HEK293 (cell line): ENCODE data around the gene TRIM46.

Experiments used
- CTCF ChIA-PET: fragments of 350-600 bp; formaldehyde crosslinking; extraction: SDS; loops from one replicate; lab custom pipeline; 2021; ENCODE audit warnings: antibody characterized with exemption; lab: Yijun Ruan, JAX
- POLR2A ChIA-PET: fragments of 300-600 bp; formaldehyde crosslinking; extraction: SDS; loops from one replicate; lab custom pipeline; 2020; ENCODE audit warnings: antibody characterized with exemption, inconsistent platforms; lab: Yijun Ruan, JAX
- H3K27ac ChIP-seq: fragments of 200-500 bp; sonication (Bioruptor generic); 2 replicates; pipeline ENCODE4 v1.5.1; 2014; ENCODE audit warnings: low read depth, low read length, control low read depth, inconsistent platforms; ENCODE audit errors: extremely low read depth
- H3K36me3 ChIP-seq, 2 experiments: fragments of 200-500 bp in 1 of 2; sonication (Bioruptor generic) in 1 of 2; 1 replicate in 1 of 2; 2 replicates in 1 of 2; pipeline ENCODE4 v1.5.1; 2014 to 2017; ENCODE audit warnings: inconsistent platforms in 2 of 2, low read length in 2 of 2; ENCODE audit not compliant: control insufficient read depth in 2 of 2, insufficient read depth in 1 of 2
- H3K4me1 ChIP-seq: fragments of 200-500 bp; sonication (Bioruptor generic); 2 replicates; pipeline ENCODE4 v1.5.1; 2014; ENCODE audit warnings: mild to moderate bottlenecking, low read length, inconsistent platforms; ENCODE audit not compliant: control insufficient read depth, insufficient read depth
- H3K4me3 ChIP-seq: 2 replicates; pipeline ENCODE4 v1.5.1; 2011; ENCODE audit warnings: low read depth, mild to moderate bottlenecking, control low read depth, low read length, moderate library complexity
- H3K9me3 ChIP-seq: fragments of 200-500 bp; sonication (Bioruptor generic); 2 replicates; pipeline ENCODE4 v1.5.1; 2014; ENCODE audit warnings: low read depth, low read length, inconsistent platforms; ENCODE audit not compliant: control insufficient read depth, insufficient read depth
- HOXA7 ChIP-seq: sonication (generic); formaldehyde crosslinking; IDR thresholded peaks from 2 replicates; pipeline ENCODE4 v1.8.1; 2022; ENCODE audit warnings: missing genetic modification reagents, borderline replicate concordance
- HOXD13 ChIP-seq: sonication (generic); formaldehyde crosslinking; IDR thresholded peaks from 2 replicates; pipeline ENCODE4 v1.8.0; 2022; ENCODE audit warnings: missing genetic modification reagents, borderline replicate concordance
- KLF16 ChIP-seq: fragments of 450-650 bp; formaldehyde crosslinking; IDR thresholded peaks from 2 replicates; pipeline ENCODE4 v1.5.1; 2017; ENCODE audit warnings: missing biosample characterization, missing genetic modification characterization
- KLF9 ChIP-seq: fragments of 450-650 bp; formaldehyde crosslinking; IDR thresholded peaks from 2 replicates; pipeline ENCODE4 v1.5.1; 2016; ENCODE audit warnings: missing biosample characterization, missing genetic modification characterization, low read depth
- MYNN ChIP-seq: fragments of 450-650 bp; formaldehyde crosslinking; IDR thresholded peaks from 2 replicates; pipeline ENCODE4 v1.5.1; 2016; ENCODE audit warnings: missing biosample characterization, missing genetic modification characterization, borderline replicate concordance
- MZF1 ChIP-seq: fragments of 450-650 bp; formaldehyde crosslinking; IDR thresholded peaks from 2 replicates; pipeline ENCODE4 v1.5.1; 2017; ENCODE audit warnings: missing biosample characterization, missing genetic modification characterization, borderline replicate concordance
- TRIM28 ChIP-seq: IDR thresholded peaks from 2 replicates; pipeline ENCODE4 v1.6.1; 2011; ENCODE audit warnings: low read length, control low read depth, borderline replicate concordance
- ZBTB1 ChIP-seq: fragments of 450-650 bp; formaldehyde crosslinking; IDR thresholded peaks from 2 replicates; pipeline ENCODE4 v1.5.1; 2016; ENCODE audit warnings: missing biosample characterization, missing genetic modification characterization
- ZFP41 ChIP-seq: fragments of 450-650 bp; formaldehyde crosslinking; IDR thresholded peaks from 2 replicates; pipeline ENCODE4 v1.5.1; 2016; ENCODE audit warnings: missing biosample characterization, missing genetic modification characterization, borderline replicate concordance
- ZNF114 ChIP-seq: fragments of 450-650 bp; formaldehyde crosslinking; IDR thresholded peaks from 2 replicates; pipeline ENCODE4 v1.5.0; 2017; ENCODE audit warnings: missing biosample characterization, missing genetic modification characterization
- ZNF175 ChIP-seq: fragments of 450-650 bp; formaldehyde crosslinking; IDR thresholded peaks from 2 replicates; pipeline ENCODE4 v1.5.1; 2016; ENCODE audit warnings: missing biosample characterization, missing genetic modification characterization
- ZNF223 ChIP-seq: fragments of 450-650 bp; formaldehyde crosslinking; IDR thresholded peaks from 2 replicates; pipeline ENCODE4 v1.5.1; 2016; ENCODE audit warnings: missing biosample characterization, missing genetic modification characterization
- ZNF248 ChIP-seq: fragments of 450-650 bp; formaldehyde crosslinking; IDR thresholded peaks from 2 replicates; pipeline ENCODE4 v1.5.1; 2017; ENCODE audit warnings: missing biosample characterization, missing genetic modification characterization
- ZNF266 ChIP-seq: fragments of 450-650 bp; formaldehyde crosslinking; IDR thresholded peaks from 2 replicates; pipeline ENCODE4 v1.5.1; 2016; ENCODE audit warnings: missing biosample characterization, missing genetic modification characterization, low read depth
- ZNF302 ChIP-seq: fragments of 450-650 bp; formaldehyde crosslinking; IDR thresholded peaks from 2 replicates; pipeline ENCODE4 v1.5.1; 2016; ENCODE audit warnings: missing biosample characterization, missing genetic modification characterization, low read depth
- ZNF311 ChIP-seq: fragments of 450-650 bp; formaldehyde crosslinking; IDR thresholded peaks from 2 replicates; pipeline ENCODE4 v1.5.1; 2017; ENCODE audit warnings: missing biosample characterization, missing genetic modification characterization, borderline replicate concordance
- ZNF335 ChIP-seq: fragments of 450-650 bp; formaldehyde crosslinking; conservative IDR thresholded peaks from 2 replicates; pipeline ENCODE4 v1.5.1; 2016; ENCODE audit warnings: missing biosample characterization, missing genetic modification characterization
- ZNF354C ChIP-seq: fragments of 450-650 bp; formaldehyde crosslinking; IDR thresholded peaks from 2 replicates; pipeline ENCODE4 v1.5.1; 2016; ENCODE audit warnings: missing biosample characterization, missing genetic modification characterization, low read depth, borderline replicate concordance
- ZNF521 ChIP-seq: fragments of 450-650 bp; formaldehyde crosslinking; IDR thresholded peaks from 2 replicates; pipeline ENCODE4 v1.5.1; 2017; ENCODE audit warnings: missing biosample characterization, mild to moderate bottlenecking, missing genetic modification characterization
- ZNF530 ChIP-seq: fragments of 450-650 bp; formaldehyde crosslinking; IDR thresholded peaks from 2 replicates; pipeline ENCODE4 v1.5.1; 2016; ENCODE audit warnings: low read depth, missing biosample characterization, missing genetic modification characterization
- ZNF548 ChIP-seq: fragments of 450-650 bp; formaldehyde crosslinking; IDR thresholded peaks from 2 replicates; pipeline ENCODE4 v1.5.1; 2016; ENCODE audit warnings: missing biosample characterization, missing genetic modification characterization
- ZNF549 ChIP-seq: fragments of 450-650 bp; IDR thresholded peaks from 2 replicates; pipeline ENCODE4 v1.5.1; 2018; ENCODE audit warnings: missing biosample characterization, missing genetic modification characterization, mild to moderate bottlenecking, inconsistent platforms, moderate library complexity
- ZNF561 ChIP-seq: fragments of 450-650 bp; IDR thresholded peaks from 2 replicates; pipeline ENCODE4 v1.5.1; 2018; ENCODE audit warnings: missing biosample characterization, missing genetic modification characterization, borderline replicate concordance
- ZNF654 ChIP-seq: fragments of 450-650 bp; formaldehyde crosslinking; IDR thresholded peaks from 2 replicates; pipeline ENCODE4 v1.5.1; 2016; ENCODE audit warnings: low read depth, missing biosample characterization, missing genetic modification characterization
- ZNF658 ChIP-seq: fragments of 450-650 bp; formaldehyde crosslinking; IDR thresholded peaks from 2 replicates; pipeline ENCODE4; 2016; ENCODE audit warnings: missing biosample characterization, missing genetic modification characterization
- ZNF777 ChIP-seq: fragments of 450-650 bp; formaldehyde crosslinking; IDR thresholded peaks from 2 replicates; pipeline ENCODE4 v1.5.1; 2017; ENCODE audit warnings: missing biosample characterization, missing genetic modification characterization, borderline replicate concordance
- ZNF785 ChIP-seq: fragments of 450-650 bp; formaldehyde crosslinking; IDR thresholded peaks from 2 replicates; pipeline ENCODE4 v1.5.1; 2016; ENCODE audit warnings: missing biosample characterization, missing genetic modification characterization
- TF ChIP-seq, protein P1 (sequence below): fragments of 450-650 bp; formaldehyde crosslinking; optimal IDR thresholded peaks from 2 replicates; pipeline ENCODE3; 2016; ENCODE audit warnings: missing biosample characterization, mild to moderate bottlenecking, missing genetic modification characterization
- TF ChIP-seq, protein P2 (sequence below): fragments of 450-650 bp; formaldehyde crosslinking; IDR thresholded peaks from 2 replicates; pipeline ENCODE4 v1.5.1; 2016; ENCODE audit warnings: missing biosample characterization, missing genetic modification characterization
- TF ChIP-seq, protein P3 (sequence below): fragments of 450-650 bp; formaldehyde crosslinking; IDR thresholded peaks from 2 replicates; pipeline ENCODE4 v1.5.1; 2016; ENCODE audit warnings: missing biosample characterization, missing genetic modification characterization, low read depth

TRIM46 gene

DNA sequence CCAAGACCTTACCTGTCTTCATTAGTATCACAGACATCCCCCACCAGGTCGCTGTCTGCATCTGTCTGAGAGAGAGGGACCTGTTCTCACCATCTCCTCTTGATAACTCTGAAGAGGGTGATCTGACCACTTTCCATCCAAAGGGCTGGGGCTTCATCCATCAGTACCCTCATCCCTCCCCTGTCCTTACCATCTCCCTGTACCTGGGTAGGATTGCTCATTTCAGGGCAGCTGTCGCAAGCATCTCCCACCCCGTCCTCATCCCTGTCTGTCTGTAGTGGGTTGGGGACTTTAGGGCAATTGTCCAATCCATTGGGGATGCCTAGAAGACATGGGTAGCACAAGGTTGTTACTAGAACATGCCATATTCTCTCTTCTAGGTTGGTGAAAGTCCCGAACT lies 26.1 kb downstream of the TRIM46 start (continued):
- TF ChIP-seq, protein P1, sequence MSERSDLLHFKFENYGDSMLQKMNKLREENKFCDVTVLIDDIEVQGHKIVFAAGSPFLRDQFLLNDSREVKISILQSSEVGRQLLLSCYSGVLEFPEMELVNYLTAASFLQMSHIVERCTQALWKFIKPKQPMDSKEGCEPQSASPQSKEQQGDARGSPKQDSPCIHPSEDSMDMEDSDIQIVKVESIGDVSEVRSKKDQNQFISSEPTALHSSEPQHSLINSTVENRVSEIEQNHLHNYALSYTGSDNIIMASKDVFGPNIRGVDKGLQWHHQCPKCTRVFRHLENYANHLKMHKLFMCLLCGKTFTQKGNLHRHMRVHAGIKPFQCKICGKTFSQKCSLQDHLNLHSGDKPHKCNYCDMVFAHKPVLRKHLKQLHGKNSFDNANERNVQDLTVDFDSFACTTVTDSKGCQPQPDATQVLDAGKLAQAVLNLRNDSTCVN (tag by site-specific recombination) = no peak
- TF ChIP-seq KLF9 (tag by site-specific recombination) = no peak

DNA sequence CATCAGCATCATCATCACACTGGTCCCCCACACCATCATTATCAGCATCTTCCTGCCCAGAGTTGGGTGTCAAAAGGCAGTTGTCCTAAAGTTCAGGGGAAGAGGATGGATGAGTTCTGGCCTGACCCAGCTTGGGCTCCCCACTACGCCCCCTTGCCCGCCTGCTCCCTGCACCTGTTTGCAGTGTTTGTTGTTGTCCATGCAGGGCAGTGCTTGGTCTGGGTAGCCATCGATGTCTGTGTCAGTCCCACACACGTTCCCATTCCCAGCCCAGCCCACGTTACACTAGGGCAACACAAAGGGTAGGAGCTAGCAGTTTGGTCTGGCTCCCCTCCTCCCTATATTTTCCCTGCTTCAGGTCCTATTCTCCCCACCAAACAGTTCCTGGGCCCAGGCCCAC lies 27.3 kb downstream of the TRIM46 start:
- Histone ChIP-seq H3K9me3 (no peaks in the 10 kb centered on the region), H3K27ac (no peak overlapping the region), H3K36me3 (peaks cover 0 to 52% of the 10 kb centered on the region in 2 experiments; a peak in 1 of 3 replicates), H3K4me3 (no peak overlapping the region), H3K4me1 (no peaks in the 10 kb centered on the region)
- ChIA-PET CTCF (interaction anchor here (0.6 to 1.5 kb wide), 3 partner anchors 28 to 448 kb away, joined by 3 to 4 read pairs (median 3); partner anchors contain the start of gene KRTCAP2), POLR2A (interaction anchor here (0.6 kb wide), 1 partner anchor 9 kb away, joined by 3 read pairs; no protein-coding TSS in a partner anchor)
- TF ChIP-seq ZBTB1 (tag by site-specific recombination) = no peak
- no peak for TF ChIP-seq ZNF785 (tag by site-specific recombination)
- TF ChIP-seq ZNF561 (tag by site-specific recombination) = no peak
- no peak for TF ChIP-seq ZNF354C (tag by site-specific recombination)
- no peak for TF ChIP-seq HOXD13 (CRISPR knock-in tag)
- no peak for TF ChIP-seq ZNF114 (tag by site-specific recombination)

DNA sequence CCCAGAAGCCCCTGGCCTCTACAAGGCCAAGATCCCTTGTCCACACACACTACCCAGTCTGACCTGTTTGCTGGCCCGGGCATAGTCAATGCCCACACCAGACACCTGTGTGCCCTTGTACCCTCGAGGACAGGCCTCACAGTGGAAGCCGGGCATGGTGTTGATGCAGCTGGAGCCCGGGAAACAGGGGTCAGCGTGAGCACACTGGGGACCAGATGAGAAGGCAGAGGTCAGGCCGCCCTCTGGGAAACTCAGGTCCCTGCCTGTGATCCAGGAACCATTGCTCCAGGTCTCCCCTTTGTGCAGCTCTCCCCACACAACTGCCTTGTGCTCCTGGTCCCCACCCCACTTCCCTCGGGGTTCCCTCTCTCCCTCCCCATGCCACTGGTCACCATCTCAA lies 28.5 kb downstream of the TRIM46 start:
- CTCF ChIA-PET = interaction anchor here (0.7 to 2.0 kb wide), 3 partner anchors 9 to 390 kb away, joined by 3 to 10 read pairs (median 3); no protein-coding TSS in a partner anchor
- peaks cover 0 to 42% of the 10 kb centered on the region in 2 experiments; a peak in 1 of 3 replicates for H3K36me3 ChIP-seq

DNA sequence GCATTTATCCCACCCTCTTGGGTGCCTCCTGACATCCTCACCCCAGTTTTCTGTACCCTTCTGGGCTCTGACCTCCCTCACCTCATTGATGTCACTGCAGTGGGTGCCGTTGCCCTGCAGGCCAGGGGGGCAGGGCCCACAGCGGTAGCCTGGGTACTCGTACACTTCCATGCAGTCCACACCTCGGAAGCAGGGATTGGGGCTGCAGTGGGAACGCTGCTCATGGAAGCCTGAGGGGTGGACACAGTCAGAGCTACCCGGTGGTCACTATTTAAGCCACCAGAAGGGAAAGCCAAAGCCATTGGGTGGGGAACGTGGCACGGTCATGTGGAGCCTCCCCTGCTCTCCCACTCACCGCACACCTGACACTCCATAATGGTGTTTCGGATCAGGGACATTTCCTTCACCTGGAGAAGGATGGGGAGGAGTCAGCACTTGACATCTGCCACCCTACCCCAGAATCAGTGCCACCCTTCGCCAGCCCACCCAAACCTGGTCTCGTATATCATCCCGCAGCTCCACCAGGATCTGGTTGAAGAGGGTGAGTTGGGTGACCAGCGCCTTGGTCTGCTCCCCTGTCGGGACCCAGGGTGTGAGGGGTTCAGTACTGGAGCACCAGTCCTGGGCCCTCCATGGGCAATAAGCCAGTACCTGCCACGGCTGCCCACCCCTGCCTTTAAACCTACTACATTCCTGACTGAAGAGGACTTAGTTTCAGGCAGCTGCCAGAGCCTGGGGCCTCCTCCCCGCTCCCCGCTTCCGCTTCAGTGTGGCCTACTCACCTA lies 29.3 kb downstream of the TRIM46 start:
- Histone ChIP-seq H3K36me3 (peaks cover 0 to 34% of the 10 kb centered on the region in 2 experiments; a peak in 1 of 3 replicates), H3K9me3 (no peaks in the 10 kb centered on the region), H3K4me1 (peaks cover 2% of the 10 kb centered on the region), H3K4me3 (no peak overlapping the region), H3K27ac (no peak overlapping the region)
- ChIA-PET CTCF (interaction anchor here (0.6 to 2.0 kb wide), 4 partner anchors 10 to 297 kb away, joined by 3 to 10 read pairs (median 4); no protein-coding TSS in a partner anchor), POLR2A (interaction anchor here (0.9 kb wide), 1 partner anchor 9 kb away, joined by 3 read pairs; no protein-coding TSS in a partner anchor)
- TF ChIP-seq, protein P2, sequence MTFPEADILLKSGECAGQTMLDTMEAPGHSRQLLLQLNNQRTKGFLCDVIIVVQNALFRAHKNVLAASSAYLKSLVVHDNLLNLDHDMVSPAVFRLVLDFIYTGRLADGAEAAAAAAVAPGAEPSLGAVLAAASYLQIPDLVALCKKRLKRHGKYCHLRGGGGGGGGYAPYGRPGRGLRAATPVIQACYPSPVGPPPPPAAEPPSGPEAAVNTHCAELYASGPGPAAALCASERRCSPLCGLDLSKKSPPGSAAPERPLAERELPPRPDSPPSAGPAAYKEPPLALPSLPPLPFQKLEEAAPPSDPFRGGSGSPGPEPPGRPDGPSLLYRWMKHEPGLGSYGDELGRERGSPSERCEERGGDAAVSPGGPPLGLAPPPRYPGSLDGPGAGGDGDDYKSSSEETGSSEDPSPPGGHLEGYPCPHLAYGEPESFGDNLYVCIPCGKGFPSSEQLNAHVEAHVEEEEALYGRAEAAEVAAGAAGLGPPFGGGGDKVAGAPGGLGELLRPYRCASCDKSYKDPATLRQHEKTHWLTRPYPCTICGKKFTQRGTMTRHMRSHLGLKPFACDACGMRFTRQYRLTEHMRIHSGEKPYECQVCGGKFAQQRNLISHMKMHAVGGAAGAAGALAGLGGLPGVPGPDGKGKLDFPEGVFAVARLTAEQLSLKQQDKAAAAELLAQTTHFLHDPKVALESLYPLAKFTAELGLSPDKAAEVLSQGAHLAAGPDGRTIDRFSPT (tag by site-specific recombination) = peak; percentile 34; the same call in 1 of the 2 replicates
- TF ChIP-seq ZNF311 (no peak), ZNF658 (no peak), HOXA7 (no peak), ZNF530 (no peak), MZF1 (tag by site-specific recombination) (no peak)
- TF ChIP-seq, protein P3, sequence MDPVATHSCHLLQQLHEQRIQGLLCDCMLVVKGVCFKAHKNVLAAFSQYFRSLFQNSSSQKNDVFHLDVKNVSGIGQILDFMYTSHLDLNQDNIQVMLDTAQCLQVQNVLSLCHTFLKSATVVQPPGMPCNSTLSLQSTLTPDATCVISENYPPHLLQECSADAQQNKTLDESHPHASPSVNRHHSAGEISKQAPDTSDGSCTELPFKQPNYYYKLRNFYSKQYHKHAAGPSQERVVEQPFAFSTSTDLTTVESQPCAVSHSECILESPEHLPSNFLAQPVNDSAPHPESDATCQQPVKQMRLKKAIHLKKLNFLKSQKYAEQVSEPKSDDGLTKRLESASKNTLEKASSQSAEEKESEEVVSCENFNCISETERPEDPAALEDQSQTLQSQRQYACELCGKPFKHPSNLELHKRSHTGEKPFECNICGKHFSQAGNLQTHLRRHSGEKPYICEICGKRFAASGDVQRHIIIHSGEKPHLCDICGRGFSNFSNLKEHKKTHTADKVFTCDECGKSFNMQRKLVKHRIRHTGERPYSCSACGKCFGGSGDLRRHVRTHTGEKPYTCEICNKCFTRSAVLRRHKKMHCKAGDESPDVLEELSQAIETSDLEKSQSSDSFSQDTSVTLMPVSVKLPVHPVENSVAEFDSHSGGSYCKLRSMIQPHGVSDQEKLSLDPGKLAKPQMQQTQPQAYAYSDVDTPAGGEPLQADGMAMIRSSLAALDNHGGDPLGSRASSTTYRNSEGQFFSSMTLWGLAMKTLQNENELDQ (tag by site-specific recombination) = no peak

More for the DNA sequence above, 28.5 kb downstream of the TRIM46 start:
- Histone ChIP-seq H3K4me1 (peaks cover 2% of the 10 kb centered on the region; the same call in 1 of the 2 replicates), H3K27ac (no peak overlapping the region), H3K9me3 (no peaks in the 10 kb centered on the region), H3K4me3 (no peak overlapping the region)
- no peak for TF ChIP-seq ZNF266 (tag by site-specific recombination)
- no peak for TF ChIP-seq TRIM28
- no peak for TF ChIP-seq ZNF785 (tag by site-specific recombination)
- TF ChIP-seq ZNF302 (tag by site-specific recombination) = no peak
- no peak for TF ChIP-seq ZNF223
- no peak for TF ChIP-seq MYNN (tag by site-specific recombination)
- TF ChIP-seq ZNF335 = no peak
- TF ChIP-seq ZNF521 (tag by site-specific recombination) = no peak
- no peak for TF ChIP-seq ZNF549 (tag by site-specific recombination)
- no peak for TF ChIP-seq ZNF777
- no peak for TF ChIP-seq ZFP41 (tag by site-specific recombination)
- no peak for TF ChIP-seq KLF16
- no peak for TF ChIP-seq ZNF248 (tag by site-specific recombination)
- no peak for TF ChIP-seq ZNF175 (tag by site-specific recombination)
- TF ChIP-seq ZNF548 (tag by site-specific recombination) = no peak
- no peak for TF ChIP-seq ZNF654 (tag by site-specific recombination)
- POLR2A ChIA-PET = interaction anchor here (0.9 kb wide), 1 partner anchor 8 kb away, joined by 8 read pairs; no protein-coding TSS in a partner anchor
